Peyer's patch (tissue), 4 donors: ENCODE data around the gene HSD17B8. TPM values are rescaled to one million over a fixed set of nuclear protein-coding genes. Genes with fewer than 3 reads are reported as not detected.

Source experiments
- DNase-seq, 3 donors: peaks; one replicate each; pipeline ENCODE4 v3.0.0-alpha.2; 2017 to 2019
- H3K27ac ChIP-seq, 4 donors: fragments of 200-600 bp; sonication (generic); one replicate each; pipeline ENCODE4 v1.5.1; 2016 to 2019
- H3K27me3 ChIP-seq, 2 donors: fragments of 200-600 bp; sonication (generic); one replicate each; pipeline ENCODE4 v1.5.1; 2019
- H3K36me3 ChIP-seq, 3 donors: fragments of 200-600 bp; sonication (generic); one replicate each; pipeline ENCODE4 v1.5.1; 2016 to 2019
- H3K4me1 ChIP-seq, 4 donors: fragments of 200-600 bp; sonication (generic); one replicate each; pipeline ENCODE4 v1.5.1; 2016 to 2019
- H3K4me3 ChIP-seq, 4 donors: fragments of 200-600 bp; sonication (generic); 1 replicate in 3 of 4; 2 replicates in 1 of 4; pipeline ENCODE4 v1.5.1; 2016 to 2019; ENCODE audit warnings: mild to moderate bottlenecking in 1 of 4
- H3K9me3 ChIP-seq, 4 donors: fragments of 200-600 bp; sonication (generic); one replicate each; pipeline ENCODE4 v1.5.1; 2016 to 2019; ENCODE audit warnings: mild to moderate bottlenecking in 1 of 4
- CTCF ChIP-seq, 6 experiments: fragments of 450-650 bp in 4 of 6; fragments of 200-600 bp in 2 of 6; sonication (generic) in 1 of 6; IDR thresholded peaks; one replicate each; pipeline ENCODE4 v1.5.1; 2017 to 2019; ENCODE audit warnings: antibody characterized with exemption in 6 of 6, mild to moderate bottlenecking in 3 of 6, moderate library complexity in 1 of 6
- POLR2A ChIP-seq, 2 donors: fragments of 450-650 bp; IDR thresholded peaks; one replicate each; pipeline ENCODE4 v1.5.1; 2017; ENCODE audit warnings: antibody characterized with exemption in 2 of 2, mild to moderate bottlenecking in 2 of 2, moderate library complexity in 2 of 2
- total RNA-seq, 4 donors: library from RNA; depleted of rRNA; stranded (reverse); fragments of >200 nt; gene quantifications; one replicate each; pipeline ENCODE4 v1.1.0, GENCODE V29; 2016

HSD17B8 gene
- total RNA-seq, 4 donors from 2014 or later, result 26.4 to 58.0 (median 44.0) TPM

- peaks cover 0 to 38% (median 16%) of the 10 kb centered on the region in 4 donors for H3K4me1 ChIP-seq
- H3K27me3 ChIP-seq, result peaks cover 0 to 9% of the 10 kb centered on the region in 2 donors
- DNase-seq, result no peak
- no peak for TF ChIP-seq CTCF (IDR thresholded peaks at IDR 0.05)
- no peak for TF ChIP-seq POLR2A (IDR thresholded peaks at IDR 0.05)
- H3K4me3 ChIP-seq, result no peak overlapping the region
- no peak overlapping the region for H3K27ac ChIP-seq
- no peaks in the 10 kb centered on the region for H3K9me3 ChIP-seq
- peaks cover 0 to 34% (median 3%) of the 10 kb centered on the region in 3 donors for H3K36me3 ChIP-seq
These were observed 8.9 kb upstream of the HSD17B8 start for GRCh38 chr6:33195304-33196165.

GRCh38 chr6:33197431-33198048 lies 6.9 kb upstream of the HSD17B8 start:
- H3K4me3 ChIP-seq, result no peak overlapping the region
- peaks cover 0 to 5% of the 10 kb centered on the region in 2 donors for H3K27me3 ChIP-seq
- no peak overlapping the region for H3K27ac ChIP-seq
- peak in 2 of 3 donors; percentile 59 to 66 for DNase-seq
- TF ChIP-seq POLR2A (IDR thresholded peaks at IDR 0.05) (no peak), CTCF (IDR thresholded peaks at IDR 0.05) (peak; percentile 22 to 72 (median 60))
- no peaks in the 10 kb centered on the region for H3K9me3 ChIP-seq
- peaks cover 0 to 45% (median 23%) of the 10 kb centered on the region in 4 donors for H3K4me1 ChIP-seq
- H3K36me3 ChIP-seq, result peaks cover 0 to 39% (median 3%) of the 10 kb centered on the region in 3 donors

DNA sequence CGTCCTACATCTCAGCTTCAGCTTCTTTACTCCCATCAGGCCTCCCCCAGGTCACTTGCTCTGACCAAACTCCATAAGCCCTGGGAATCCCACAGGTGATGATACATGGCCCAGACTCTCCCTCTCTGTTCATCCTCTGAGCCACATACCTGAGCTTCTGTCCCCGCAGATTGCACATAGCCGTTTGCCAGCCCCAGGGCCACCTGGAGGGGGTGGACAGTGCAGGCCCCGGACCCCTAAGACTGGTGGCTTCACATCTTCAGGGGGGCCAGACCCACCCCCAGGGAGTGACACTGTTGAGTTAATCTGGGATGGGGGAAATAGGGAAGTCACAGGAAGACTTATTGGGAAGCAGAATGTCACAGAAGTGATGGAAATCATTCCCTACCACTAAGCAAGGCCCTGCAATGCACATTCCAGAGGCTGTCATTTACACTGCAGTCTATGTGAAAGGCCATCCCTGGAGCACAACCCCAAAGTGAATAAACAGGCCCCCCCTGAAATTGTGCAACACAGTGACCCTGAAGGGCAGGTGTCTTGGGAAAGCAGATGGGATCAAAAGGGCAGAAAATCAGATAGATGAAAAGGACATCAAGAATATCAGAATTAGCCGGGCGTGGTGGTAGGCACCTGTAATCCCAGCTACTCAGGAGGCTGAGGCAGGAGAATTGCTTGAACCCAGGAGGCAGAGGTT lies 6.1 kb upstream of the HSD17B8 start:
- Histone ChIP-seq H3K4me3 (no peak overlapping the region), H3K27ac (peak overlapping the region in 1 of 4 donors; percentile 21), H3K36me3 (peaks cover 0 to 47% (median 3%) of the 10 kb centered on the region in 3 donors), H3K9me3 (no peaks in the 10 kb centered on the region), H3K4me1 (peaks cover 0 to 38% (median 17%) of the 10 kb centered on the region in 4 donors), H3K27me3 (no peaks in the 10 kb centered on the region)
- TF ChIP-seq POLR2A (IDR thresholded peaks at IDR 0.05), result no peak
- no peak for DNase-seq

DNA sequence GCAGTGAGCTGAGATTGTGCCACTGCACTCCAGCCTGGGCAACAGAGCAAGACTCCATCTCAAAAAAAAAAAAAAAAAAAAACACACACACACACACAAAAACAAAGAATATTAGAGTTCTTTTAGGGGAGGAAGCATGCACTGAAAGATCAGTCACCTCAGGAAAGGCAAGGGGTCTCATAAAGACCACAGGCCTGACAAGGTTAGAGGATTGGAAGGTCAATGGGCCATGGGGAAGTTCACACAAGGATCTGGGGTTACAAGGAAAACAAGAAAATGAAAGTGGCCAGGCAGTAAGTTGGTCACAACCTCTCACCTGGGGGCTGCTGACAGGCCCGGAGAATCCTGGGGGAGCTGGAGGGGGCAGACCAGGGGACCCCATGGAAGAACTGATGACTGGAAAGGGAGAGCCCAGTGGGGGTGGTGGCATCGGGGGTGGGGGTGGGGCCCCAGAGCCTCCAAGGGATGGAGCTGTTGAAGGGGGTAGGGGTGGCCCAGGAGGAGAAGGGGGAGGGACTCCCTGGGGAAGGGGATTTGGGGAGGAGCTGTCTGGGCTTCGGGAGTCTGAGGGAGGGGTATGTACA lies 5.5 kb upstream of the HSD17B8 start:
- peaks cover 0 to 43% (median 18%) of the 10 kb centered on the region in 4 donors for H3K4me1 ChIP-seq
- peaks cover 0 to 53% (median 3%) of the 10 kb centered on the region in 3 donors for H3K36me3 ChIP-seq

GRCh38 chr6:33199687-33200218 lies 4.7 kb upstream of the HSD17B8 start:
- peak in 2 of 3 donors; percentile 72 to 83 for DNase-seq
- Histone ChIP-seq H3K9me3 (no peaks in the 10 kb centered on the region), H3K4me3 (peak overlapping the region; percentile 76 to 94 (median 91)), H3K27ac (peak overlapping the region; percentile 87 to 96 (median 94)), H3K36me3 (peaks cover 0 to 45% (median 3%) of the 10 kb centered on the region in 3 donors), H3K4me1 (peaks cover 0 to 47% (median 23%) of the 10 kb centered on the region in 4 donors), H3K27me3 (no peaks in the 10 kb centered on the region)
- TF ChIP-seq CTCF (IDR thresholded peaks at IDR 0.05) (no peak), POLR2A (IDR thresholded peaks at IDR 0.05) (no peak)

More for the DNA sequence above, 5.5 kb upstream of the HSD17B8 start:
- Histone ChIP-seq H3K27me3 (no peaks in the 10 kb centered on the region), H3K4me3 (peak overlapping the region in 3 of 4 donors; percentile 76 to 94 (median 91)), H3K27ac (peak overlapping the region in 2 of 4 donors; percentile 94 to 96), H3K9me3 (no peaks in the 10 kb centered on the region)
- DNase-seq, result no peak
- no peak for TF ChIP-seq POLR2A (IDR thresholded peaks at IDR 0.05)
- TF ChIP-seq CTCF (IDR thresholded peaks at IDR 0.05), result no peak
